Measurements from ENCODE around the gene ZNF813. TPM values are rescaled to one million over a fixed set of nuclear protein-coding genes. Genes with fewer than 3 reads are reported as not detected.

The ZNF813 gene
- polyA plus RNA-seq, 1 of the 3 experiments (the other 2 are of a cell fraction): 0.44 TPM

DNA sequence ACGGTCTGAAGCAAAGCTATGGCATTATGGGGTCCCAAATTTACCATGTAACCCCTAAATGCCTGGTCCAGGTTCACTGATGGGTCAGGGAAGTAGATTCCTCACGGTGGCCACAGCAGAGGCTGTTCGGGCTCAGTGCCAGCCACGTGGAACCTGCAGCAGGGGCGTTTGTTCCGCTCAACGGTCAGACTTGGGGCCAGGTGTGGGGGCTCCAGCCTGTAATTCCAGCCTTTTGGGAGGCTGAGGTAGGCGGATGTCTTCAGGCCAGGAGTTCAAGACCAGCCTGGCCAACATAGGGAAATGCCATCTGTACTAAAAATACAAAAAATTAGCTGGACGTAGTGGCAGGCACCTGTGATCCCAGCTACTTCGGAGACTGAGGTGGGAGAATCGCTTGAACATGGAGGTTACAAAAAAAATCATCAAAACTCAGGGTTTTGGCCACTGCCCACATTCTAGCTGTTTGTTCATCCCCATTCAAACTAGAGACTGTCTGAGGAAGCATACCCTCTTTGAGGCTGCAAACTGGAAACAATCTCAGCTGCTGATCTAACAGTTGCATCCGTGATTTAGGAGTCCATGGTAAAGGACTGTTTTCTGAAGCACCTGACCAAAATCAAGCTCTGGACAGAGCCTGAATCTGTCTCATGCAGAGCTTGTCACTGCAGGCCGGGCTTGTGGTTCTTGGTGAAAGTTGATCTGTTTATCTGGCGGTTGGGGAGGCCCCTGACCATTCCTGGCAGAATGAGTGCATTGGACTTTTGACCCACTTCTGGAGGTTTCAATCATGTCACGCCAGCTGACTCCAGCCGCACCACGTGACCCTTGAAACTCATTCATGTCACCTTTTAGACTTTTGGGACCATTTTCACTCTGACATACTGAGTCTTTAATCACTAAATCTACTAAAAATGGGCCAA lies 40.2 kb downstream of the ZNF813 start:
- Histone ChIP-seq H3K36me3 (replicated peaks in 1 of 2; ENCODE audit: control insufficient read depth in 1 of 2, insufficient read depth in 2 of 2, low read length in 1 of 2) (no peaks in the 10 kb centered on the region), H3K4me3 (ENCODE audit: low read depth in 2 of 2, low read length in 1 of 2) (no peak overlapping the region), H3K9me3 (no peaks in the 10 kb centered on the region), H3K79me2 (ENCODE audit: insufficient read depth) (no peaks in the 10 kb centered on the region), H4K20me1 (ENCODE audit: insufficient read depth) (no peaks in the 10 kb centered on the region), H3K4me2 (no peak overlapping the region), H2AFZ (ENCODE audit: low read depth) (no peak overlapping the region), H3K9ac (no peak overlapping the region), H3K9me2 (no peaks in the 10 kb centered on the region), H3F3A (replicated peaks; ENCODE audit: insufficient read depth) (no peaks in the 10 kb centered on the region), H3K27me3 (ENCODE audit: insufficient read depth) (no peaks in the 10 kb centered on the region), H3K27ac (ENCODE audit: low read depth in 2 of 2, low read length in 1 of 2) (no peak overlapping the region), H3K4me1 (ENCODE audit: control insufficient read depth in 1 of 2, insufficient read depth in 2 of 2, low read depth in 1 of 2, low read length in 1 of 2) (peaks cover 0 to 10% of the 10 kb centered on the region in 2 experiments; a peak in 1 of 4 replicates)
- ChIA-PET POLR2A (no interaction called here), CTCF (interaction anchor here (1.0 to 2.0 kb wide), 3 partner anchors 82 to 238 kb away, joined by 4 to 8 read pairs (median 6); no protein-coding TSS in a partner anchor)
- 25% methylated on average over 13 of the region's 17 CpGs for whole genome bisulfite sequencing (ENCODE audit: low lambda C conversion rate)
- no peak for DNase-seq
- TF ChIP-seq RFX5 (IDR thresholded peaks at IDR 0.05; ENCODE audit: low read length): no peak
- TF ChIP-seq TCF12 (IDR thresholded peaks at IDR 0.05): no peak
- TF ChIP-seq, protein P1, sequence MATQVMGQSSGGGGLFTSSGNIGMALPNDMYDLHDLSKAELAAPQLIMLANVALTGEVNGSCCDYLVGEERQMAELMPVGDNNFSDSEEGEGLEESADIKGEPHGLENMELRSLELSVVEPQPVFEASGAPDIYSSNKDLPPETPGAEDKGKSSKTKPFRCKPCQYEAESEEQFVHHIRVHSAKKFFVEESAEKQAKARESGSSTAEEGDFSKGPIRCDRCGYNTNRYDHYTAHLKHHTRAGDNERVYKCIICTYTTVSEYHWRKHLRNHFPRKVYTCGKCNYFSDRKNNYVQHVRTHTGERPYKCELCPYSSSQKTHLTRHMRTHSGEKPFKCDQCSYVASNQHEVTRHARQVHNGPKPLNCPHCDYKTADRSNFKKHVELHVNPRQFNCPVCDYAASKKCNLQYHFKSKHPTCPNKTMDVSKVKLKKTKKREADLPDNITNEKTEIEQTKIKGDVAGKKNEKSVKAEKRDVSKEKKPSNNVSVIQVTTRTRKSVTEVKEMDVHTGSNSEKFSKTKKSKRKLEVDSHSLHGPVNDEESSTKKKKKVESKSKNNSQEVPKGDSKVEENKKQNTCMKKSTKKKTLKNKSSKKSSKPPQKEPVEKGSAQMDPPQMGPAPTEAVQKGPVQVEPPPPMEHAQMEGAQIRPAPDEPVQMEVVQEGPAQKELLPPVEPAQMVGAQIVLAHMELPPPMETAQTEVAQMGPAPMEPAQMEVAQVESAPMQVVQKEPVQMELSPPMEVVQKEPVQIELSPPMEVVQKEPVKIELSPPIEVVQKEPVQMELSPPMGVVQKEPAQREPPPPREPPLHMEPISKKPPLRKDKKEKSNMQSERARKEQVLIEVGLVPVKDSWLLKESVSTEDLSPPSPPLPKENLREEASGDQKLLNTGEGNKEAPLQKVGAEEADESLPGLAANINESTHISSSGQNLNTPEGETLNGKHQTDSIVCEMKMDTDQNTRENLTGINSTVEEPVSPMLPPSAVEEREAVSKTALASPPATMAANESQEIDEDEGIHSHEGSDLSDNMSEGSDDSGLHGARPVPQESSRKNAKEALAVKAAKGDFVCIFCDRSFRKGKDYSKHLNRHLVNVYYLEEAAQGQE (IDR thresholded peaks at IDR 0.05; ENCODE audit: low read depth, low read length): no peak
- no peak for TF ChIP-seq EZH2phosphoT487 (IDR thresholded peaks at IDR 0.05; ENCODE audit: borderline replicate concordance, low read depth)
- TF ChIP-seq, protein P2, sequence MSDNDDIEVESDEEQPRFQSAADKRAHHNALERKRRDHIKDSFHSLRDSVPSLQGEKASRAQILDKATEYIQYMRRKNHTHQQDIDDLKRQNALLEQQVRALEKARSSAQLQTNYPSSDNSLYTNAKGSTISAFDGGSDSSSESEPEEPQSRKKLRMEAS (IDR thresholded peaks at IDR 0.05; ENCODE audit: low read depth): no peak
- no peak for TF ChIP-seq SIN3A (IDR thresholded peaks at IDR 0.05; ENCODE audit: borderline replicate concordance, low read depth, low read length)
- TF ChIP-seq NRF1 (IDR thresholded peaks at IDR 0.05; ENCODE audit: low read depth, low read length): no peak
- TF ChIP-seq, protein P3, sequence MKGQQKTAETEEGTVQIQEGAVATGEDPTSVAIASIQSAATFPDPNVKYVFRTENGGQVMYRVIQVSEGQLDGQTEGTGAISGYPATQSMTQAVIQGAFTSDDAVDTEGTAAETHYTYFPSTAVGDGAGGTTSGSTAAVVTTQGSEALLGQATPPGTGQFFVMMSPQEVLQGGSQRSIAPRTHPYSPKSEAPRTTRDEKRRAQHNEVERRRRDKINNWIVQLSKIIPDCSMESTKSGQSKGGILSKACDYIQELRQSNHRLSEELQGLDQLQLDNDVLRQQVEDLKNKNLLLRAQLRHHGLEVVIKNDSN (IDR thresholded peaks at IDR 0.05; ENCODE audit: borderline replicate concordance, low read depth): no peak
- no peak for TF ChIP-seq CHD2 (IDR thresholded peaks at IDR 0.05; ENCODE audit: low read length, partially characterized antibody)
- no peak for TF ChIP-seq MXI1 (IDR thresholded peaks at IDR 0.05; ENCODE audit: low read depth, low read length)
- no peak for TF ChIP-seq YY1 (IDR thresholded peaks at IDR 0.05; ENCODE audit: low read depth)
- no peak for TF ChIP-seq GABPA (IDR thresholded peaks at IDR 0.05; ENCODE audit: low read depth)
- TF ChIP-seq EP300 (IDR thresholded peaks at IDR 0.05; ENCODE audit: borderline replicate concordance in 1 of 2, low read depth in 1 of 2, low read length in 1 of 2): no peak
- TF ChIP-seq SMC3 (IDR thresholded peaks at IDR 0.05; ENCODE audit: low read depth, low read length): no peak
- no peak for TF ChIP-seq RXRA (IDR thresholded peaks at IDR 0.05; ENCODE audit: borderline replicate concordance, low read depth)
- TF ChIP-seq ELF1 (IDR thresholded peaks at IDR 0.05): no peak
- TF ChIP-seq RAD21 (IDR thresholded peaks at IDR 0.05; ENCODE audit: low read length): no peak
- no peak for TF ChIP-seq POLR2AphosphoS5 (IDR thresholded peaks at IDR 0.05; ENCODE audit: low read depth, low read length)
- no peak for TF ChIP-seq FOSL2 (IDR thresholded peaks at IDR 0.05; ENCODE audit: borderline replicate concordance, low read depth)
